Fibroblast of the aortic adventitia (primary cell): ENCODE results near the gene ARTN. TPM values are rescaled to one million over a fixed set of nuclear protein-coding genes. Genes with fewer than 3 reads are reported as not detected.

Experiments used
- DNase-seq: peaks from one replicate; pipeline ENCODE4 v3.0.0-alpha.2; 2010; ENCODE audit warnings: low read depth
- H3K4me3 ChIP-seq: 2 replicates; pipeline ENCODE4 v1.5.1; 2011; ENCODE audit warnings: low read depth, mild to moderate bottlenecking, control low read depth, low read length, moderate library complexity
- total RNA-seq: library from RNA; depleted of rRNA; stranded (reverse); fragments of >200 nt; gene quantifications from 2 replicates; pipeline ENCODE4 v1.2.3, GENCODE V29; 2012; ENCODE audit warnings: low replicate concordance
- TF ChIP-seq, protein P1 (sequence below): IDR thresholded peaks from 2 replicates; pipeline ENCODE4 v1.5.1; 2011; ENCODE audit warnings: mild to moderate bottlenecking, low read length, control low read depth, inconsistent platforms; ENCODE audit not compliant: insufficient read depth

ARTN gene
- total RNA-seq, 1 donor, result not detected

DNA sequence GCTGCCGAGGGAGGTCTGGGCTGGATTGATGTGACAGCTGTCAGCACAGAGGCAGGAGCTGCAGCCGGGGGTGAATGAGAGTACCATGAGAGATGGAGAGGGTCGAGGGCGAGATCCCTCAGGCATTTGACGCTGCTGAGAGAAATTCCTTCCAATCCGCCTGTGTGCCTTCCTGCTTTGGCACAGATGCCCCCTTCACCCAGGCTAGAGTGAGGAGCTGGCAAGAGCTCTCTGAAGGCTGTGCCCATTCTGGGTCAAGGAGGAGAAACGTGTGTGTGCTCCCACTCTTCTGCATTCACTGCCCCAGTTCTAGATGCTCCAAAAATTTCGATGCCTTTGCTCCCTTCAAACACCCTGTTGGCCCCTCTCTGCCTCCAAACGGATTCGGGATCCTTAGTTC, 4.8 kb downstream of the ARTN start:
- no peak for DNase-seq
- H3K4me3 ChIP-seq, result no peak overlapping the region
- TF ChIP-seq, protein P1, sequence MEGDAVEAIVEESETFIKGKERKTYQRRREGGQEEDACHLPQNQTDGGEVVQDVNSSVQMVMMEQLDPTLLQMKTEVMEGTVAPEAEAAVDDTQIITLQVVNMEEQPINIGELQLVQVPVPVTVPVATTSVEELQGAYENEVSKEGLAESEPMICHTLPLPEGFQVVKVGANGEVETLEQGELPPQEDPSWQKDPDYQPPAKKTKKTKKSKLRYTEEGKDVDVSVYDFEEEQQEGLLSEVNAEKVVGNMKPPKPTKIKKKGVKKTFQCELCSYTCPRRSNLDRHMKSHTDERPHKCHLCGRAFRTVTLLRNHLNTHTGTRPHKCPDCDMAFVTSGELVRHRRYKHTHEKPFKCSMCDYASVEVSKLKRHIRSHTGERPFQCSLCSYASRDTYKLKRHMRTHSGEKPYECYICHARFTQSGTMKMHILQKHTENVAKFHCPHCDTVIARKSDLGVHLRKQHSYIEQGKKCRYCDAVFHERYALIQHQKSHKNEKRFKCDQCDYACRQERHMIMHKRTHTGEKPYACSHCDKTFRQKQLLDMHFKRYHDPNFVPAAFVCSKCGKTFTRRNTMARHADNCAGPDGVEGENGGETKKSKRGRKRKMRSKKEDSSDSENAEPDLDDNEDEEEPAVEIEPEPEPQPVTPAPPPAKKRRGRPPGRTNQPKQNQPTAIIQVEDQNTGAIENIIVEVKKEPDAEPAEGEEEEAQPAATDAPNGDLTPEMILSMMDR, result no peak

DNA sequence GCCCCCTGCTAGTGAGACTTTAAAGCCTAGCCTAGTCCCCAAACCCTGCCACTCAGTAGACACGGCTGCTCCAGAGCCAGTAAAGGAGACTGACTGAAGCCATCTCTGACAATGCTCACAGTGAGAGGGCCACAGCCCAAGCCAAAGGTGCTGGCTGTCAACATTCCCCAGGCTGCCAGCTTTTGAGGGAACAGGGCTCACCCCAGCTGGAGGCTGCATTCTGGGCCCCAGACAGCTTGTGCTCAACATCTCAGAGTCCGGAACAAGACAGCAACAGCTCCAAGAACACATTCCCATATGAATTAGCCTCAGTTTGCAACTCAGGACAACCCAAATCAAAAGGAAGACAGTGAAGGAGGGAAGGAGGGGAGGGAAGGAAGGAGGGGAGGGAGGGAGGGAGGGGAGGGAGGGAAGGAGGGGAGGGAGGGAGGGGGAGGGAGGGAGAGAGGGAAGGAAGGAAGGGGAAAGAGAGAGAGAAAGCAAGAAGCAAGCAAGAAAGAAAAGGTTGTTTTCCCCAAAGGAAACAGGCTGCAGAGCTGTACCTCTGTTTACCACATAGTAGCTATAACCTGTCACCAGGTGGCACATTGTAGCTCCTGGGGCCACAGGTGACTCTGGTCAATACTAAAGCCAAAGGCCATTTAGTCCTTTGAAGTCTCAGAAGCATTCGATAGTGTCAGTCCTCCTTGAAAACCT, 5.4 kb downstream of the ARTN start:
- TF ChIP-seq, protein P1, result no peak

DNA sequence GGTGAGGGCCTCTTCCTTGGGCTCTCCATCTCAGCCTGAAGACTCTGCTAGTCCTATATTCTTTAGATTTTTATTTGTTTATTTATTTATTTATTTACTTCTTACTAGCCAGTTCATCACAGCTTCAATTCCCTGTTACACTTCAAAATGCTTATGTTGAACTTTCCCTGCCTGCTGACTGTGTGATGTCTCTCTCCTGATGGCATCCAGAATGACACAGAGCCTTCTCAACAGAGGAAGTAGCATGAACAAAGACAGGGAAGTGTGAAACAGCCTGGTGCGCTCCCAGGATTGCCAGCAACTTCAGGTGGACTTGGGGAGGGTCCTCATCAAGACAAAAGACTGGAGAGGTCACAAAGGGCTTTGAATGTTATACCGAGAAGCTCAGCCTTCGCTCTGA, 8.8 kb downstream of the ARTN start:
- H3K4me3 ChIP-seq, result no peak overlapping the region
- TF ChIP-seq, protein P1, result no peak
- DNase-seq, result no peak

More for the DNA sequence above, 5.4 kb downstream of the ARTN start:
- no peak overlapping the region for H3K4me3 ChIP-seq
- no peak for DNase-seq

- TF ChIP-seq, protein P1, result no peak
- no peak overlapping the region for H3K4me3 ChIP-seq
- no peak for DNase-seq
These were observed 11.3 kb downstream of the ARTN start for GRCh38 chr1:43944860-43945259.

DNA sequence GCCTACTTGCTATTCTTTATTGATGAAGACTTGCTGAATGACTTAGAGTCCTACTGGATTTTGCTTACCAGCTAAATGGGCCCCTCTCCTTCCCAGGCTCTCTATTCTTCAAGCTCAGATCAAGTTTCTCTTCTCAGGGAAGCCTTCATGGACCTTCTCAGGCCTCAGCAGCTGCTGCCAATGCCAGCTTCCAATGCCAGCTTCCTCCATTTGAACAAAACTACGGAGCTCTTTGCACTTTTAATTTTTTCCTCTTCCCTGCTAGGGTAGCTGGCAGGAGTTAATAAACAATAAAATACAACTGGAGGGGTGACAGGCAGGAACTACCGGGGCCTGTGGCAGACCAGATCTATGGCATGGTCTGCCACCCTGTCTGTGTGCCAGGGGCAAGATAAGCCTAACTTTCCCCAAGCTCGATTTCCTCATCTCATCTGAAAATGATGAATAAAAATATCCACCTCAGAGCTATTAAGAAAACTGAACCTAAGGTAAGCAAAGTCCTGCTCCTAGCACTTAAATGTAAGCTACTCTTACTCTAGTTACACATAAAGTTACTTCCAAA, 12.2 kb downstream of the ARTN start:
- DNase-seq, result no peak

DNA sequence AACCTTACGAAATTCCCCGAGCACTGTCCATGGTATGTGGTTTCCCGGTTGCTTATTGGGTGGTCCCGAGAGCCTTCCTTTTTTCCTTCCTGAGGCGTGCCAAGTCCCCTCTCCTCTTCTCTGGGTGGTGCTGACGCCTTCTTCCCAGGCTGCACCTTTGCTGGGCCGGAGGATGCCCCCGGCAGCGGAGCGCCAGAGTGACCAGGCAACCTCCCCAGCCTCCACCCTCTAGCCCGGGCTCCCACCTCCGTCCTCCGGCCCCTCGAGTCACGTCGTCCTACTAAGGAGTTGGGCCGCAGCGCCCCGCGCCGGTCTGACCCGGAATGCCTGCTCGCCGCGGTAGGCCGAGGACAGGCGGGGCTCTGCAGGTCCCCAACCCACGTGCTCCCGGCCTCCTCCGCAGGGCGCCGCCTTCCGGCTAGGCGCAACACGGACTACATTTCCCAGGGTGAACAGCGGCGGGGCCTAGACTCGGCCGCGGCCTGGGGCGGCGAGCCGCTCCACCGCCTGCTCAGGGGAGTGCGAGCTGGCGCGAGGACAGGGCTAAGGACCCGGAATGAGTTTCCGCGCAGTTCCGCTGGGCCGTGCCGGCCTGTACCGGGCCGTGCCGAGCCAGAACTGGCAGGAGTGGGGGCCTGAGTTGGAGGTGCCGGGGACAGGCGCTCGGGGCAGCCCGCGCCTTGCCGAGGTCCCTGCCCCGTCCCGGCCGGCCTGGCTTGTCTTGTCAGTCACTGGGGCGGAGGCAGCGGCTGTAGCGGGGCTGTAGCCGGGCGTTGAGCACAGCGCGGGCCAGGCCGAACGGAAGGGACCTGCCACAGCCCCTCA, 12.8 kb downstream of the ARTN start, which contains the start of gene IPO13:
TSS of gene IPO13 (plus strand) at position 715 of the 825 bp plus-strand sequence. CDS start 651 bp downstream, outside the sequence.
- peak within 1 kb of the TSS; percentile 96 for H3K4me3 ChIP-seq
- TF ChIP-seq, protein P1, result peak; percentile 52
- peak; percentile 93 for DNase-seq

More for the DNA sequence above, 12.2 kb downstream of the ARTN start:
- peak overlapping the region; percentile 96 for H3K4me3 ChIP-seq
- TF ChIP-seq, protein P1, result no peak
